Measurements from ENCODE around the gene ZNF804B.

GRCh38 chr7:89259085-89259484, 499.6 kb downstream of the ZNF804B start:
- TF ChIP-seq, protein P1, sequence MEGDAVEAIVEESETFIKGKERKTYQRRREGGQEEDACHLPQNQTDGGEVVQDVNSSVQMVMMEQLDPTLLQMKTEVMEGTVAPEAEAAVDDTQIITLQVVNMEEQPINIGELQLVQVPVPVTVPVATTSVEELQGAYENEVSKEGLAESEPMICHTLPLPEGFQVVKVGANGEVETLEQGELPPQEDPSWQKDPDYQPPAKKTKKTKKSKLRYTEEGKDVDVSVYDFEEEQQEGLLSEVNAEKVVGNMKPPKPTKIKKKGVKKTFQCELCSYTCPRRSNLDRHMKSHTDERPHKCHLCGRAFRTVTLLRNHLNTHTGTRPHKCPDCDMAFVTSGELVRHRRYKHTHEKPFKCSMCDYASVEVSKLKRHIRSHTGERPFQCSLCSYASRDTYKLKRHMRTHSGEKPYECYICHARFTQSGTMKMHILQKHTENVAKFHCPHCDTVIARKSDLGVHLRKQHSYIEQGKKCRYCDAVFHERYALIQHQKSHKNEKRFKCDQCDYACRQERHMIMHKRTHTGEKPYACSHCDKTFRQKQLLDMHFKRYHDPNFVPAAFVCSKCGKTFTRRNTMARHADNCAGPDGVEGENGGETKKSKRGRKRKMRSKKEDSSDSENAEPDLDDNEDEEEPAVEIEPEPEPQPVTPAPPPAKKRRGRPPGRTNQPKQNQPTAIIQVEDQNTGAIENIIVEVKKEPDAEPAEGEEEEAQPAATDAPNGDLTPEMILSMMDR (IDR thresholded peaks at IDR 0.05; ENCODE audit: borderline replicate concordance, extremely low read depth, low read length, poor library complexity, severe bottlenecking): no peak
- TF ChIP-seq EZH2 (IDR thresholded peaks at IDR 0.05; ENCODE audit: borderline replicate concordance, low read depth, low read length, severe bottlenecking): no peak

Data from DND-41 (cell line).